ENCODE results near the gene TBC1D22B.

The TBC1D22B gene

DNA sequence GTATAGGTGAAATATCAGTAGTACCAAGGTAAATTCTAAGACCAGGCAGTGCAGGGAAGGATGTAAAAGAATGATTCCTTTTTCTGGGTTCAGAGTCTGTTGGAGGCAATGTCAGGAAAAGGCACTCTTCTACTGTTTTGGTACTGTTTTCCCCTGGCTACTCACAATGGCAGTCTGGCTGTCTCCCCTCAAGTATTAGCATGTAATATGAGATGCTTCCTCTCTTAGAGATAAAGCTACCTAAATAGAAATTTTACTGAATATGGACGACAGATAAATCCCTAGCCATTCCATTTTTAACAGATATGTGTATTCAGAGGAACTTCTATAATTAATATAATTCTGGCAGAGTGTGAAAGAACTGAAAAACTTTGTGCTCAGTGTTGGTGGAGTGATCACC lies 99.7 kb downstream of the TBC1D22B start:
- no peak for DNase-seq (ENCODE audit: low read depth)

DNA sequence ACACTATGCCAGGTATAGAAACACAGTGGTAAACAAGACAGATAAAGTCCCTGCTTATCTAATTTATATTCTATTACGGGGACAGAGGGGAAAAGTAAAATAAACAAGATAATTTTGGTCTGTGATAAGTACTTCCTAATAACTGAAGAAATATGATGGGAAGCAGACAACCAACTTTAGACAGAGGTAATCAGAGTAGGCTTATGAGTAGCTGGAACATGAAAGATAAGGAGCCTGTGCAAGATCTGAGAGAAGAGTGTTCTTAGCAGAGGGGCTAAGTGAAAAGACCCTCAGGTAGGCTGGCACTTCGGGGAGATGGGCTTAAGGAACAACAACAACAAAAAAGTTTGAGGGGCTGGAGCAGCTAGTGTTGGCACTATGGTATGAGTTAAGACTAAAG lies 100.3 kb downstream of the TBC1D22B start:
- no peak for DNase-seq (ENCODE audit: low read depth)

DNA sequence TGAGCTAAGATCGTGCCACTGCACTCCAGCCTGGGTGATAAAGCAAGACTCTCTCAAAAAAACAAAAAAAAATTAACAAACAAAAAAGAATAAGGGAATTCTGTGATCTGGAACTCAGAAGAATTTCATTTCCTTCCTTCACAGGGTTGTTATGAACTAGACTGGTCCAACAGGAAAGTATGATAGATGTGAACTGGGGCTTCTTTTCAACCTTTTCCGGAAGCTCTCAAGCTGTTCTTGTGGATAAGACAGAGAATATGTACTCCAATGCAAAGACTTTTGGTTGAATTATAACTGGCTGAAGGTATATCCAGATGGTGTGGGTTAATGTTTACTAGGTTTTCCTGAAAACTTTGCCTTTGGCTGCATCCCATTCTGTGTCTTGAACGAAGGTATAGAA lies 101.5 kb downstream of the TBC1D22B start:
- DNase-seq (ENCODE audit: low read depth) = no peak

DNA sequence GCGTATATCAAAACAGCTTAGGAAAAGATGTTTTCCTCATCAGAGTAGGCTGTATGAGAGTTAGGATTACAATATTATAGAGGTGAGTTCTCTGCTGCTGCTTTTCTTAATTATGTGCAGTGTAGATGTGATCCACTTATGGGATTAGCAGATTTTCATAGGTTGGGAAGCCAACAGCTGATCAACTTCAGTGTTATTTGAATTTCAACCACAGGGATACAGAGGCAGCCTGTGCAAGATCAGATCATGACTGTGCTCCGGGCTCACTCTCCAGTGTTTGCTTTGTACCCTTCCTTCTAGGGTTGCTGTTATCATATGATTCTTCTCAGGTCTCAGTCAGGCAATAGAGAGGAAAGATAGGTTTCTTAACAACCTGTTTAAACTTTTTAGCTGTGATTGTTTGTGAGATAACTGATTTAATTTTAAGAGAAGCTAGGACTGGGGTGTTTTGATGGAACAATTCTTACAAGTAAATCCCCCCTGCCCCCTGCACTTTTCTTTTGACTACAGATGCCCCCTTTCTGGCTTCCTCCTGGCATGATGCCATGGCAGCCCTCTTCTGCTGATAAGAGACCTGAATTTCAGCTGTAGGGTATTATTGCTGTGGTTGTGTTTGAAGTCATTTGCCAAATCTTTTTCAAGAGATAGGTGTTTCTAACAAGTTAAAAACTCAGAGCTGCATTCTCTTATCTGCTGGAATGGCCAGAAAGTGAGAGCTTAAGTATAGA lies 104.7 kb downstream of the TBC1D22B start:
- DNase-seq (ENCODE audit: low read depth) = no peak

DNA sequence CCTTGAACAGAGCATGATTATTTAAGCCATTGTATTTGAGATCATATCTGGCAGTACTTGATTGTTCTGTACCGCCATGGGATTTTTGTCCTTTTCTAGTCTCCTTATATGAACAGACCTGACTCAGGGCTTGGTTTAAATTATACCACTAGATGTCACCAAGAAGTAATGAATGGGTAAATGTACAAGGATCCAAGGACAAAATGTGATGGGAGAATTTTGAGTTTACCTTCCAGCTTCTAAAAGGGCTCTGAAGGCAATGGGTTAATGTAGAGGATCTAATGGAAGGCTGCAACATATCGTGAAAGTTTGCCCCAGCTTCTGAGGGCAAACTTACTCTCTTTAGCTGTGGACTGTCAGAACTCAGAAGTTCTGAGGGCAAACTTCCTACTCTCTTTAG lies 108.2 kb downstream of the TBC1D22B start:
- no peak for DNase-seq (ENCODE audit: low read depth)

DNA sequence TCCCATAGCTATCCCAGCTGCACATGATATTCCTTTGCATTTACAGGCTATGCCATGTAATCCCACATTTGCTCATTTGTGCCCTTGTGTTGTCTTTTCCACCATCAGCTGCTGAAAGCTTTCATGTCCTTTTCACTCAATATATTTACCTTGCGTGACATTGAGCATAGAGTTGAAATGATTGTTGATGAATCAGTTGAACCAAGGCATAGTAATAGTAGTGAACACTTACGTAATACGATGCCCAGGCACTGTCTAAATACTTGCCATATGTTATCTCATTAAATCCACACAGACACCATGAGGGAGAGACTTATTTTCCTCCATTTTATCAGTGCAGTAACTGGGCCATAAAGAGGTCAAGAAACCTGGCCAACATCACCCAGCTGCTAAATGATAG lies 109.3 kb downstream of the TBC1D22B start:
- DNase-seq (ENCODE audit: low read depth) = no peak

DNA sequence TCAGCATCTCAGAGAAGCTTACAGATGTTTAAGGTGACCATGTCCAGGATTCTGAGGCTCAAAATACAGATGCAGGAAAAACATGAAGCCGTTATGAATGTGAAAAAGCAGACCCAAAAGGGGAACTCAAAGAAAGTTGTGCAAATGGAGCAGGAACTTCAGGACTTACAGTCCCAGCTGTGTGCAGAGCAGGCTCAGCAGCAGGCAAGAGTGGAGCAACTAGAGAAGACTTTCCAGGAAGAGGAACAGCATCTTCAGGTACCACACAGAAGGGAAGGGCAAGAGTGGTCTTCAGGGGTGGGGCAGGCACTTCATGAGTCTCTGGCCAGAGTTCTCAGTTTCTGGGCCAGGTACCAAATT lies 111.4 kb downstream of the TBC1D22B start:
- no peak for DNase-seq (ENCODE audit: low read depth)

DNA sequence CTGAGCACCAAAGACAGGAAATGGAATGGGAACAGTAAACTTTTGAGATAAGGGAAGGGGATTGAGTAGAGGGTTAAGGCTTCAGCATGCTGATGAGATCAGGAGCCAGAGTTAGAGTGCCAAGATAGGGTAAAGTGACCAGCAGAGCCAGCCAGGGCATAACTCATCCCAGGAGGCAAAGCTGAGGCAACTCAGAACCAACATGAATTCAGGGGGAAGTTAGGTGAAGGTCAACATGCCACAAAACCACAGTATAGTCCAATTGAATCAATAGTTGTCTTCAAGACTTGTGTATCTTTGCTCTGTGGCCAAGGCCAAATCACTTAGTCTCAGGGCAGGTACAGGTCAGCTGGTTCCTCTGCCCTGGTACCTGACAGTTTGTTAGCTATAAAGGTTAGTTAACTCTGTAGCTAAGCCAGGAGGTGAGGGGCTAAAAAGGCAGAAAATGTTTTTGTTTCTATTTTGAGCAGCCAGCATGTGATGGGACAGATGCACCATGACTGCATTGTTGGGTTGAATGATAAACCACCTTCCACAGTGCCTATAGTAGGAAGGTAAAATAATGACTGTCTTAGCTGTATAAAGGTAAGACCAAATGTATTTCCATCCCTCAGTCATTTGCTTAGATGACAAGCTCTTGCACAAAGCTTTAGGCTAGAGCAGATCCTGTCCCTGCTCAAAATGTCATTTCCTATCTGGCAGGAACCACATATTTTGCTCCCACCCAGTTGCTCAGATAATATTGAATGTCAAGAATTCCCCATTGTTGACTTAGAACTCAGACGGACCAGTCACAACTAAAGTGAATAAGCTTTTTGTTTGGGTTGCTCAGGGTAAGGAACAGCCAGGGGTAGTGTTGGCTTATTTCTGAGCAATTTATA lies 112.0 kb downstream of the TBC1D22B start:
- DNase-seq (ENCODE audit: low read depth) = no peak

DNA sequence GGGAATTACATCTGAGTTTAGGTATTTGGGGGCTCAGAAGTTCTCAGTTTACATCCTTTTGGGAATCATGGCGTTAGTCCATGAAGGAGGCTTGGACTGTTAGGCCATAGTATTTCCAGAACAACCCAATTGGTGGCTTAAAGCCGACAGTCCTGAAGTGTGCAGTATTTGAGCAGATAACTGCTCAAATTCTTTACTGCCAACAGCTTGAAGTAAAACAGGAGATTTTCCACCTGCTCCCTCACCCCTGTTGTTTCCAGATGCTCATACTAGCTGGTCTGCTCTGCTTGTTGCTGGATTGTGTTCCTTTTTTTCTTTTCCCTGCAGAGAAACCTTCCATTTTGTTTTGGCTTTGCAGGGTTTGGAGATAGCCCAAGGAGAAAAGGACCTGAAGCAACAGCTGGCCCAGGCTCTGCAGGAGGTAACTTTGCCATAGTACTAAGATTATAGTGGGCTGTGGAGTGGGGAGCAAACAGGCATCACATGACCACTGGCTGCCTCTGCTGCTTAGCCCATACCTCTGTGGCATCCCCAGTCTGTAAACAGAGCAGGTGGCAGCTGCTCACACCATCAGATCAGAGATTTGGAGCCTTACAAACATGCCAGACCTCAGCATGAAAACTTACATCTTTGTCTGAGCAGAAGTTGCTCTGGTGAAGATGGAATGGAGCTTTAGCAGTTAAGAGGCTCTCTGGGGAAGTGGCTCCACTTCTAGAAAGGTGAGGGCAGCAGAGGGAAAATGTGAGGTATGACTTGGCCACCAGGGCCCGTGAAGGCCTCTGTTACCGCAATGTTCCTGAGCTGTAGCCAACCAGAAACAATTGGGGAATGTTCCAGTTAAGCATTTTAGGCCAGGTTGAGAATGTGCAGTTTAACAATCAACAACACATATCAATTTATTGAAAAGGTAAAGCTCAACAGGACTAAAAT lies 113.8 kb downstream of the TBC1D22B start:
- no peak for DNase-seq (ENCODE audit: low read depth)

DNA sequence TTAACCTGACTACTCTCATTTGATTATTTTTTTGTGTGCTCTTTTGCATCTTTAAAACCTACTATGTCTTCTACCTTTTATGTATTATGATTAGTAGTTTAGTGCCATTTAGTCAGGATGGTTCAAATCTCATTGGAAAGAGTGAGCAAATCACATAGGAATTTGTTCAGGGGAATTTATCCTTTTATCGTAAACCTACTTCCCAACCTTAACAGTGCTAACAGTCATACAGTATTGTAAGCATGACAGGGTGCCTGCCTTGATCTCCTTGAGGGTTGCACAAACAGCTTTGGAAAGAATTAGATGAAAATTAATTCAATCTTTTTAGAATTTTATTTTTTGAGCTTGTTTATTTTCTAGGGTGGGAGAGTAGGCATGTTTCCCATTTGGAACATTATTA lies 114.5 kb downstream of the TBC1D22B start:
- no peak for DNase-seq (ENCODE audit: low read depth)

DNA sequence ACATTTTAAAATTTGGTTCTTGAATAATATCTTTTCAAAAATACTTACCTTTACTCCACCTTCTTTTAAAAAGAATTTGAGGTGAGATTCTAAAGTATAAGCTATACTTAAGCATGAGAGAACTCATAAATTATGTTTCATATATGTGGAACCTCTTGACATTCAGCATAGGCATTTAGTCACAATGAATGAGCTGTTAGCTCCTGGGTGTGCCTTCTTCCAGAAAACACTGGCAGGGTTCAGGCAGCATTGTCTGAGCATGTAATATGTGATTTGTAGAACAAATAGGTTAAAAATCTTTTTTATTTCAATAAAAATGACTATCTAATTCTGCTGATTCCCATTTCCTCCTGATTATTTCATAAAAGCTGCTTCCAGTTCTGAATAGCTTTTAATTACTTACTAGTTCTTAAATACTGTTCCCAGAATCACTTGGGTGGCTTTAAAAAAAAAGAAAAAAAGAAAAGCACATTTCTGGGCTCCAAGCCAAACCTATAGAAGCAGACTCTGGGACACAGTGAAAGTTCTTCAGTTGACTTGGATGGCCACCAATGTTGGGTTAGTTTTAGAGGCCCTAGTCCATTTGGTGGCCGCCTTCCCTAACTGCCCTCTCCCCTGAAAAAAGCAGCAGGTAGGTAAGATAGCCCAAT lies 116.4 kb downstream of the TBC1D22B start:
- DNase-seq (ENCODE audit: low read depth) = no peak

DNA sequence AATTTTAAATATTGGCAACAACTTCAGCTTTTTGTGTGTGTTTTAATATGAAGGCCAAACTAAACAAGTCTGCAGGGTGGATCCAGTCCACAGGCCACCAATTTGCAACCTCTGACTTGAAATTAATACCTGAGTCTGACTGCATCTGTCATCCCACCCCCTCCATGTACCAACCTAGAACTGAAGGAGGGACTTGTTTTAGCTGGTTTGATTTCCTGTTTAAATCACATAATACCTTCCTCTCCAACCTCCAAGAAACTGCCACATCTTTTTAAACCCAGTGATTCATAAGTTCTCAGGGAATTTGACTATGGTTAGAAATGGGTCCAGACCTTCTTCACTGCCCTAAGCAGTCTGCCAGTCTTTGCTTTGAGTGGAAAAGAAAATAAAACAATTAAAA lies 117.8 kb downstream of the TBC1D22B start:
- no peak for DNase-seq (ENCODE audit: low read depth)

DNA sequence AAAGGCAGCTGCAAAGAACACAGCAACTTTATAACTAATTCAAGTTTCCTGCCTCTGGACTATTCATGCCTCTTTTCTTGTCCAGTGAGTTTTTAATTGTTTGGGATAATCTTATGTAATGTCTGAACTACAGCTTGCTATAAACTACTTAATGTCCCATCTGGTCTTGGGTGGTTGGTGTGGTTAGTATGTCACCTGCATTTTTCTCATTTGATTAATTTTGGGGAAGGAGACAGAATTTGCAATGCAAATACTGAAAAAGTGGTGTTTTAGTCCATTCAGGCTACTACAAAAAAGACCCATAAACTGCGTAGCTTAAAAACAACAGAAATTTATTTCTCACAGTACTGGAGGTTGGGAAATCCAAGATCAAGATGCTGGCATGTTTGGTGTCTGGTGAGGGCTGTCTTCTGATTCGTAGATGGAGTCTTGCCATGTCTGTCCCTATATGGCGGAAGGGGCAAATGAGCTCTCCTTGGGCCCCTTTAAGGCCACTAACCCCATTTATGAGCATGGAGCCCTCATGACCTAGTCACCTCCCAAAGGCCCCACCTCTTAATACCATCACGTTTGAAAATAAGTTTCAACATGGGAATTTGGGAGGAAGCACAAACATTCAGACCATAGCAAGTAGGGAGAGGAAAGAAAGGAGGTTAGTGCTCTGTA lies 118.6 kb downstream of the TBC1D22B start:
- DNase-seq (ENCODE audit: low read depth) = no peak

DNA sequence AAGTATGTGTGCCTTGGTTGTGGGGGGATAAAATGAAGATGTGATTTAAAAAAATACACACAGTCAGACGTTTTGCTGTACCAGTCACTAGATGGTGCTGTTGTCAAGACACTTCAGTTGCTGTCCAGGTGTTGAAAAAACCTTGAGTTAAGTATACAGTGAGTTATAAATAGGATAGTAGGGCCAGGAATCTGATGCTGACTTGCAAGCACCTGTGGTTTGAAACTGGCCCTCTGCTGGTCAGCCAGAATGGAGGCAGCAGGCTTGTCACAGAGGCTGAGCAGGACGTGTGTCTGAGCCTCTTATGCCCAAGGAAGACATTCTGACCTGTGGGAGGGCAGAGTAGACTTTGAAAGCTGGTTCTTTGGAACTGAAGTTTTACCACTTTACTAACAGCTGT lies 124.0 kb downstream of the TBC1D22B start:
- no peak for DNase-seq (ENCODE audit: low read depth)
